H1 (cell line): ENCODE results near the gene MAPK1. TPM values are rescaled to one million over a fixed set of nuclear protein-coding genes. Genes with fewer than 3 reads are reported as not detected.

Source experiments
- ASH2L ChIP-seq: fragments of 200-600, 300-600 bp; sonication (generic); IDR thresholded peaks from one replicate; pipeline ENCODE4 v1.7.1; 2017; ENCODE audit warnings: low read length
- BRCA1 ChIP-seq: IDR thresholded peaks from 2 replicates; pipeline ENCODE4 v1.6.1; 2012; ENCODE audit warnings: low read depth, low read length, improper control_type of control experiment
- CHD1 ChIP-seq: IDR thresholded peaks from 2 replicates; pipeline ENCODE4 v1.6.1; 2012; ENCODE audit warnings: low read depth, low read length, improper control_type of control experiment
- CREB1 ChIP-seq: IDR thresholded peaks from 2 replicates; pipeline ENCODE4 v1.6.1; 2012; ENCODE audit warnings: inconsistent platforms
- EGR1 ChIP-seq: IDR thresholded peaks from 2 replicates; pipeline ENCODE4 v1.6.1; 2011; ENCODE audit warnings: low read depth, low read length, borderline replicate concordance
- HDAC2 ChIP-seq, 2 experiments: fragments of 300-600 bp in 1 of 2; sonication (generic) in 1 of 2; IDR thresholded peaks; 2 replicates each; pipeline ENCODE4 v1.6.1; 2011 to 2012; ENCODE audit warnings: low read depth in 2 of 2, low read length in 2 of 2, mild to moderate bottlenecking in 2 of 2, moderate library complexity in 2 of 2, borderline replicate concordance in 1 of 2, inconsistent platforms in 1 of 2
- JUN ChIP-seq: IDR thresholded peaks from 2 replicates; pipeline ENCODE4 v1.6.1; 2011; ENCODE audit warnings: low read depth, mild to moderate bottlenecking, improper control_type of control experiment, low read length
- MAFK ChIP-seq: IDR thresholded peaks from 2 replicates; pipeline ENCODE4 v1.6.1; 2012; ENCODE audit warnings: low read depth, mild to moderate bottlenecking, improper control_type of control experiment, low read length
- NANOG ChIP-seq: IDR thresholded peaks from 2 replicates; pipeline ENCODE4 v1.6.1; 2011; ENCODE audit warnings: low read length, low read depth, mild to moderate bottlenecking, inconsistent platforms; ENCODE audit not compliant: insufficient read depth, poor library complexity, severe bottlenecking
- NRF1 ChIP-seq: IDR thresholded peaks from 2 replicates; pipeline ENCODE4 v1.6.1; 2011; ENCODE audit warnings: mild to moderate bottlenecking, low read depth, low read length, improper control_type of control experiment
- POU5F1 ChIP-seq: IDR thresholded peaks from 2 replicates; pipeline ENCODE4 v1.6.1; 2011; ENCODE audit warnings: low read depth, mild to moderate bottlenecking, low read length, moderate library complexity
- RAD21 ChIP-seq, 2 experiments: IDR thresholded peaks in 1 of 2; conservative IDR thresholded peaks in 1 of 2; 2 replicates each; pipeline ENCODE4 v1.6.1; 2011; ENCODE audit warnings: low read depth in 2 of 2, low read length in 2 of 2, improper control_type of control experiment in 1 of 2, inconsistent platforms in 1 of 2, mild to moderate bottlenecking in 1 of 2, moderate library complexity in 1 of 2
- RFX5 ChIP-seq: IDR thresholded peaks from 2 replicates; pipeline ENCODE4 v1.6.1; 2011; ENCODE audit warnings: low read depth, low read length, improper control_type of control experiment, borderline replicate concordance
- SAP30 ChIP-seq: fragments of 300-600 bp; sonication (generic); IDR thresholded peaks from 2 replicates; pipeline ENCODE4 v1.7.1; 2012; ENCODE audit warnings: low read length, moderate library complexity, mild to moderate bottlenecking, inconsistent platforms; ENCODE audit not compliant: insufficient read depth, insufficient replicate concordance
- SIN3A ChIP-seq, 2 experiments: IDR thresholded peaks in 1 of 2; conservative IDR thresholded peaks in 1 of 2; 2 replicates each; pipeline ENCODE4 v1.6.1; 2011 to 2012; ENCODE audit warnings: low read length in 2 of 2, improper control_type of control experiment in 1 of 2, low read depth in 1 of 2, mild to moderate bottlenecking in 1 of 2
- SIRT6 ChIP-seq: IDR thresholded peaks from one replicate; pipeline ENCODE4 v1.7.1; 2012; ENCODE audit warnings: low read length, inconsistent platforms
- SP2 ChIP-seq: IDR thresholded peaks from 2 replicates; pipeline ENCODE4 v1.6.1; 2012; ENCODE audit warnings: mild to moderate bottlenecking, low read length, inconsistent platforms
- SP4 ChIP-seq: IDR thresholded peaks from 2 replicates; pipeline ENCODE4 v1.6.1; 2012; ENCODE audit warnings: low read length, inconsistent platforms
- polyA plus RNA-seq, 7 experiments: library from polyadenylated mRNA; depleted of rRNA in 3 of 7; stranded (reverse) in 5 of 7; unstranded in 2 of 7; fragments of >200 nt in 5 of 7; fragments of 200-250 nt in 2 of 7; gene quantifications; 1 replicate in 5 of 7; 2 replicates in 1 of 7; 4 replicates in 1 of 7; pipeline versions ENCODE4 v1.2.1 to v1.2.3, GENCODE V29; 2011 to 2013; ENCODE audit warnings: missing spikeins in 2 of 7, mixed read lengths in 2 of 7
- total RNA-seq: library from RNA; stranded (reverse); fragmentation: NEBNext Ultra II Directional; extraction: Animal tissue kit (Norgen Biotek cat#: 25700); gene quantifications from 2 replicates; pipeline ENCODE4 v1.2.1, GENCODE V29; 2021
- TF ChIP-seq, protein P1 (sequence below): IDR thresholded peaks from 2 replicates; pipeline ENCODE4 v1.6.1; 2012; ENCODE audit warnings: low read length, inconsistent platforms
- TF ChIP-seq, protein P2 (sequence below), 3 experiments: IDR thresholded peaks; 1 replicate in 2 of 3; 2 replicates in 1 of 3; pipeline versions ENCODE4 v1.5.1 to v1.6.1; 2011; ENCODE audit warnings: low read length in 3 of 3, mild to moderate bottlenecking in 3 of 3, inconsistent platforms in 2 of 3, low read depth in 1 of 3, moderate library complexity in 1 of 3; ENCODE audit not compliant: insufficient read depth in 1 of 3; ENCODE audit errors: control extremely low read depth in 1 of 3

Gene MAPK1
- total and polyA plus RNA-seq, 2 of the 8 experiments (the other 6 are each of a cell fraction or from before 2014, with no cell fraction given), result 28.1 to 101 TPM

DNA sequence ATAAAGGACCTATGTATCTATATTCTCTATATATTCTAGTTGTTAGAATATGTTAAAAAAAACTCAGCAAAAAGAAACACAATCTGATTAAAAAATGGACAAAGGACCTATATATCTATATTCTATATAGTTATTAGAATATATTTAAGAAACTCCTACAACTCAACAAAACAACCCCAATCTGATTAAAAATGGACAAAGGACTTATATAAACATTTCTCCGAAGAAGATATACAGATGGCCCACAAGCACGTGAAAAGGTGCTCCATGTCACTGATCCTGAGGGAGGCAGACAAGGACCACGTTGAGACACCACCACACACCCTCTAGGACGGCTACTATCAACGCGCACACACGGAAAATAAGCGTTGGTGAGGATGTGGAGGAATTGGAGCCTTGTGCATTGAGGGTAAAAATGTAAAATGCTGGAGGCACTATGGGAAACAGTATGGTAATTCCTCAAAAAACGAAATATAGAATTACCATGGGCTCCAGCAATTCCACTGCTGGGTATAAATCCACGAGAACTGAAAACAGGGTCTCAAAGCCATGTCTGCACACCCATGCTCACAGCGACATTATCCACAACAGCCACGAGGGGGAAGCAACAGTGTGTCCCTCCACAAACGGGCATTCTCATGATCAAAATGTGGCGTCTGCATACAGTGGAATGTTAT is 154.6 kb downstream of the MAPK1 start (continued):
- TF ChIP-seq ASH2L, result no peak
- peak; percentile 69 to 75 for TF ChIP-seq RAD21 (IDR thresholded peaks at IDR 0.05 in 1 of 2, conservative IDR thresholded peaks at IDR 0.05 in 1 of 2; ENCODE audit: low read depth in 2 of 2, low read length in 2 of 2)
- no peak for TF ChIP-seq CREB1
- TF ChIP-seq NRF1, result no peak
- TF ChIP-seq HDAC2 (IDR thresholded peaks at IDR 0.05; ENCODE audit: borderline replicate concordance in 1 of 2, low read depth in 2 of 2, low read length in 2 of 2), result peak in 1 of 2 experiments; percentile 71; a peak in 1 of 4 replicates
- TF ChIP-seq BRCA1, result no peak
- TF ChIP-seq EGR1, result no peak
- no peak for TF ChIP-seq MAFK
- TF ChIP-seq SIN3A (conservative IDR thresholded peaks at IDR 0.05 in 1 of 2, IDR thresholded peaks at IDR 0.05 in 1 of 2; ENCODE audit: low read depth in 1 of 2, low read length in 2 of 2), result no peak
- no peak for TF ChIP-seq SP2
- no peak for TF ChIP-seq SIRT6
- TF ChIP-seq, protein P1, sequence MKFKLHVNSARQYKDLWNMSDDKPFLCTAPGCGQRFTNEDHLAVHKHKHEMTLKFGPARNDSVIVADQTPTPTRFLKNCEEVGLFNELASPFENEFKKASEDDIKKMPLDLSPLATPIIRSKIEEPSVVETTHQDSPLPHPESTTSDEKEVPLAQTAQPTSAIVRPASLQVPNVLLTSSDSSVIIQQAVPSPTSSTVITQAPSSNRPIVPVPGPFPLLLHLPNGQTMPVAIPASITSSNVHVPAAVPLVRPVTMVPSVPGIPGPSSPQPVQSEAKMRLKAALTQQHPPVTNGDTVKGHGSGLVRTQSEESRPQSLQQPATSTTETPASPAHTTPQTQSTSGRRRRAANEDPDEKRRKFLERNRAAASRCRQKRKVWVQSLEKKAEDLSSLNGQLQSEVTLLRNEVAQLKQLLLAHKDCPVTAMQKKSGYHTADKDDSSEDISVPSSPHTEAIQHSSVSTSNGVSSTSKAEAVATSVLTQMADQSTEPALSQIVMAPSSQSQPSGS, result no peak
- no peak for TF ChIP-seq CHD1
- TF ChIP-seq RFX5, result no peak
- no peak for TF ChIP-seq SP4
- TF ChIP-seq NANOG, result no peak
- no peak for TF ChIP-seq POU5F1
- TF ChIP-seq, protein P2, sequence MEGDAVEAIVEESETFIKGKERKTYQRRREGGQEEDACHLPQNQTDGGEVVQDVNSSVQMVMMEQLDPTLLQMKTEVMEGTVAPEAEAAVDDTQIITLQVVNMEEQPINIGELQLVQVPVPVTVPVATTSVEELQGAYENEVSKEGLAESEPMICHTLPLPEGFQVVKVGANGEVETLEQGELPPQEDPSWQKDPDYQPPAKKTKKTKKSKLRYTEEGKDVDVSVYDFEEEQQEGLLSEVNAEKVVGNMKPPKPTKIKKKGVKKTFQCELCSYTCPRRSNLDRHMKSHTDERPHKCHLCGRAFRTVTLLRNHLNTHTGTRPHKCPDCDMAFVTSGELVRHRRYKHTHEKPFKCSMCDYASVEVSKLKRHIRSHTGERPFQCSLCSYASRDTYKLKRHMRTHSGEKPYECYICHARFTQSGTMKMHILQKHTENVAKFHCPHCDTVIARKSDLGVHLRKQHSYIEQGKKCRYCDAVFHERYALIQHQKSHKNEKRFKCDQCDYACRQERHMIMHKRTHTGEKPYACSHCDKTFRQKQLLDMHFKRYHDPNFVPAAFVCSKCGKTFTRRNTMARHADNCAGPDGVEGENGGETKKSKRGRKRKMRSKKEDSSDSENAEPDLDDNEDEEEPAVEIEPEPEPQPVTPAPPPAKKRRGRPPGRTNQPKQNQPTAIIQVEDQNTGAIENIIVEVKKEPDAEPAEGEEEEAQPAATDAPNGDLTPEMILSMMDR (IDR thresholded peaks at IDR 0.05; ENCODE audit: control extremely low read depth in 1 of 3, insufficient read depth in 1 of 3, low read depth in 1 of 3, low read length in 3 of 3), result peak; percentile 70 to 83 (median 73)
- TF ChIP-seq SAP30, result no peak
- TF ChIP-seq JUN, result no peak
